Measurements from ENCODE around the gene CLDN10. TPM values are rescaled to one million over a fixed set of nuclear protein-coding genes. Genes with fewer than 3 reads are reported as not detected.
"Not testable (repeated sequence)": the region's sequence is repeated elsewhere in the genome, so short reads cannot be mapped to it uniquely, and the experiment has no call there.

Gene CLDN10
- total RNA-seq, 1 donor from 2014 or later = not detected

- H3K36me3 ChIP-seq = no peaks in the 10 kb centered on the region
- H3K27me3 ChIP-seq (ENCODE audit: low read depth) = peaks cover 5% of the 10 kb centered on the region
- TF ChIP-seq, protein P1, sequence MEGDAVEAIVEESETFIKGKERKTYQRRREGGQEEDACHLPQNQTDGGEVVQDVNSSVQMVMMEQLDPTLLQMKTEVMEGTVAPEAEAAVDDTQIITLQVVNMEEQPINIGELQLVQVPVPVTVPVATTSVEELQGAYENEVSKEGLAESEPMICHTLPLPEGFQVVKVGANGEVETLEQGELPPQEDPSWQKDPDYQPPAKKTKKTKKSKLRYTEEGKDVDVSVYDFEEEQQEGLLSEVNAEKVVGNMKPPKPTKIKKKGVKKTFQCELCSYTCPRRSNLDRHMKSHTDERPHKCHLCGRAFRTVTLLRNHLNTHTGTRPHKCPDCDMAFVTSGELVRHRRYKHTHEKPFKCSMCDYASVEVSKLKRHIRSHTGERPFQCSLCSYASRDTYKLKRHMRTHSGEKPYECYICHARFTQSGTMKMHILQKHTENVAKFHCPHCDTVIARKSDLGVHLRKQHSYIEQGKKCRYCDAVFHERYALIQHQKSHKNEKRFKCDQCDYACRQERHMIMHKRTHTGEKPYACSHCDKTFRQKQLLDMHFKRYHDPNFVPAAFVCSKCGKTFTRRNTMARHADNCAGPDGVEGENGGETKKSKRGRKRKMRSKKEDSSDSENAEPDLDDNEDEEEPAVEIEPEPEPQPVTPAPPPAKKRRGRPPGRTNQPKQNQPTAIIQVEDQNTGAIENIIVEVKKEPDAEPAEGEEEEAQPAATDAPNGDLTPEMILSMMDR (IDR thresholded peaks at IDR 0.05; ENCODE audit: borderline replicate concordance) = no peak
- intact Hi-C loops (cut with micrococcal nuclease) = no loop called here
- no peak overlapping the region for H3K27ac ChIP-seq (replicated peaks)
- DNase-seq = no peak
- peaks cover 4% of the 10 kb centered on the region for H3K9me3 ChIP-seq (replicated peaks)
- no peak overlapping the region for H3K4me3 ChIP-seq
- no peaks in the 10 kb centered on the region for H3K4me1 ChIP-seq
Observed at GRCh38 chr13:95564091-95564490, 11.6 kb downstream of the CLDN10 start.

DNA sequence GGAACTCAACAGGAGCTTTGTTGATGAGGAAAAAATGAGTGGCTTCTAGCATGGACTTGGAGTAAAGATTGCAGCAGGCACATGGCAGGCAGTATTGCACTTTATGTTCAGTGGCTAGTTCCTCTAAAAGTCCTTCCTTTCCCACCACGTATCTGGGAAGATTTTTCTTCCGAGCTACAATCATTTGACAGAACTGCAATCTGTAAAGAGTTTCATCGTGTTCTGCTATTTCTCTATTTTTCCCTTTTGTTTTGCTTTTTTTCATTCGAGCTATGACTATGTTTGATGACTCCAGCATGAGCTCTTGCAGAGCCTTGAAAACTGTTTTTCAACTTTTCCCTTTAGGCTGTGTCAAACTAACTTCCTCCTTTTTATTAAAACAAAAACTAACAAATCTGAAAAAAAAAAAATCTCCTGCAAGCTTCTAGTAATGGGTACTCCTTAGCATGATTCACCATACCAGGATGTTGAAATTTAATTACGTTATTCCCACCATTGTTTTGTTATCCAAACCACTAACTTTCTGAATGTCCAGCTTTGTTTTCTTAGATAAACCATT is 12.3 kb downstream of the CLDN10 start:
- TF ChIP-seq, protein P1 (IDR thresholded peaks at IDR 0.05; ENCODE audit: borderline replicate concordance) = no peak
- peaks cover under 1% of the 10 kb centered on the region for H3K27me3 ChIP-seq (ENCODE audit: low read depth)
- no peaks in the 10 kb centered on the region for H3K4me1 ChIP-seq
- intact Hi-C loops (cut with micrococcal nuclease) = no loop called here
- H3K4me3 ChIP-seq = no peak overlapping the region
- H3K36me3 ChIP-seq = no peaks in the 10 kb centered on the region
- H3K9me3 ChIP-seq (replicated peaks) = peaks cover 4% of the 10 kb centered on the region
- no peak for DNase-seq
- no peak overlapping the region for H3K27ac ChIP-seq (replicated peaks)

DNA sequence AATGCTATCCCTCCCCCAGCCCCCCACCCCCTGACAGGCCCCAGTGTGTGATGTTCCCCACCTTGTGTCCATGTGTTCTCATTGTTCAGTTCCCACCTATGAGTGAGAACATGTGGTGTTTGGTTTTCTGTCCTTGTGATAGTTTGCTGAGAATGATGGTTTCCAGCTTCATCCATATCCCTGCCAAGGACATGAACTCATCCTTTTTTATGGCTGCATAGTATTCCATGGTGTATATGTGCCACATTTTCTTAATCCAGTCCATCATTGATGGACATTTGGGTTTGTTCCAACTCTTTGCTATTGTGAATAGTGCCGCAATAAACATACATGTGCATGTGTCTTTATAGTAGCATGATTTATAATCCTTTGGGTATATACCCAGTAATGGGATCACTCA is 13.2 kb downstream of the CLDN10 start:
- H3K36me3 ChIP-seq; intact Hi-C loops (cut with micrococcal nuclease); H3K4me3 ChIP-seq; DNase-seq; H3K27ac ChIP-seq (replicated peaks); H3K27me3 ChIP-seq (ENCODE audit: low read depth); H3K9me3 ChIP-seq (replicated peaks); H3K4me1 ChIP-seq: not testable (repeated sequence)

DNA sequence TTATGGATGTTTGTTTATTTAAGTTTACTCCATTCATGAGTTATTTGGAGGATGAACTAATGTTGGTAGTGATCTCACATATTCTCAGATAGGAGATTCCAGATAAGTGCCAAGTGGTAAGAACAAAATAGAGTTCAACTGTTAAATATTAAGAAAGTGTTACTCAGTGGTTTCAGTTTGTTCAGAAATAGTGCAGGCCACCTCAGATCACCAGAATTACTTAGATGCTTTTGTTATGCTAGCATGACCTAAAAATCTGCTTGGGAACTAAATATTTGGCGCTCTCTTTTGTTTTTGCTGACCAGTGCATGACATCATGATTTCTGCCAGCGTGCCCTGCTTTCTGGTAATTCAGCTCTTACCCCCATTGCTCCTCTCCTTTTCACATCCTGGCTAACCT is 15.6 kb downstream of the CLDN10 start:
- TF ChIP-seq, protein P1 (IDR thresholded peaks at IDR 0.05; ENCODE audit: borderline replicate concordance) = no peak

DNA sequence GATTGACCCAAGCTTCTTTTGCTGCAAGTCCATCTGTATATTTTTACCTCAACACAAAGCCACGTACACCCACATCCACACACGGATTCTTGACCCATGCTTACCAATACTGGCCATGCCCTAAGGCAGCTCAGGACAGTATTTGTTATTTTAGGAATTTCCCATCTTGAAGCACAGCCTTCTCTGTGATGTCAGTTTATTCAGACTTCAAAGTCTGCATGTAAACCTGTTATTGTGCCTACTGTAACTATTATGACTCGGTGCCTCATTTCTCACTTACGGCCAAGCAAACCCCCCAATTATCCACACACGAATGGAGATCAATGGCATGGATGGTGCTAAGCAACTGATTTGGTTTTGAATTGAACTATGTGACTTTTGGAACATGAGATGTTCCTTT is 17.5 kb downstream of the CLDN10 start:
- intact Hi-C loops (cut with micrococcal nuclease) = no loop called here
- peaks cover 4% of the 10 kb centered on the region for H3K9me3 ChIP-seq (replicated peaks)
- H3K4me1 ChIP-seq = no peaks in the 10 kb centered on the region
- no peak for DNase-seq
- no peak overlapping the region for H3K27ac ChIP-seq (replicated peaks)
- H3K27me3 ChIP-seq (ENCODE audit: low read depth) = no peaks in the 10 kb centered on the region
- no peak overlapping the region for H3K4me3 ChIP-seq
- TF ChIP-seq, protein P1 (IDR thresholded peaks at IDR 0.05; ENCODE audit: borderline replicate concordance) = no peak
- H3K36me3 ChIP-seq = no peaks in the 10 kb centered on the region

More for the DNA sequence above, 15.6 kb downstream of the CLDN10 start:
- H3K27me3 ChIP-seq (ENCODE audit: low read depth) = no peaks in the 10 kb centered on the region
- no peak overlapping the region for H3K27ac ChIP-seq (replicated peaks)
- H3K9me3 ChIP-seq (replicated peaks) = peaks cover 4% of the 10 kb centered on the region
- intact Hi-C loops (cut with micrococcal nuclease) = no loop called here
- no peaks in the 10 kb centered on the region for H3K36me3 ChIP-seq
- H3K4me1 ChIP-seq = no peaks in the 10 kb centered on the region
- no peak for DNase-seq
- H3K4me3 ChIP-seq = no peak overlapping the region

DNA sequence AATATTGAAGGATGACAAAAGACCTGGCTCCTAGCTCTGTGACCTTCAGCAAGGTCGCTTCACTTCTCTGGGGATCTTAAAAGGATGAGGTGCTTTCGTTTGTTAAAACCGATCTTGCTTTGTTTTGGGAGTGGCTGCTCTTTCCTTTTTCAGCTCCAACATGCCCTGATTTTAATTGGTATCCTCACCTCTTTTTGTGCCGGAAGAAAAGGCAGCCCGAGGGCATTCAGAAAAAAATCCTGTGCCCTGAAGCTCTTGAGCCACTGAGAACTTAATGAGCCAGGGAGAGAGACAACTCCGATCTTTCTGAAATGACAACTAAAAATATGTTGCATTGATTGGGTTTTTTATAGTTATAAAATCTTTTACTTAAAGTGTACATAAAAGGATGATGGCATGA is 19.4 kb downstream of the CLDN10 start:
- Histone ChIP-seq H3K27me3 (ENCODE audit: low read depth) (no peaks in the 10 kb centered on the region), H3K9me3 (replicated peaks) (no peaks in the 10 kb centered on the region), H3K36me3 (no peaks in the 10 kb centered on the region), H3K4me3 (no peak overlapping the region), H3K27ac (replicated peaks) (no peak overlapping the region), H3K4me1 (no peaks in the 10 kb centered on the region)
- DNase-seq = no peak
- intact Hi-C loops (cut with micrococcal nuclease) = no loop called here
- TF ChIP-seq, protein P1 (IDR thresholded peaks at IDR 0.05; ENCODE audit: borderline replicate concordance) = no peak
